Vagina (tissue), 2 donors: ENCODE measurements around the gene SPATS1.

Source experiments
- POLR2A ChIP-seq, 2 donors: fragments of 450-650 bp; IDR thresholded peaks; one replicate each; pipeline ENCODE4 v1.6.1; 2017; ENCODE audit warnings: antibody characterized with exemption in 2 of 2, mild to moderate bottlenecking in 2 of 2, moderate library complexity in 2 of 2
- POLR2AphosphoS5 ChIP-seq, 2 donors: sonication (generic); formaldehyde crosslinking; IDR thresholded peaks; one replicate each; pipeline ENCODE4 v1.9.0; 2017; ENCODE audit warnings: antibody characterized with exemption in 2 of 2, mild to moderate bottlenecking in 2 of 2, low read depth in 1 of 2; ENCODE audit not compliant: insufficient read depth in 1 of 2
- TF ChIP-seq, protein P1 (sequence below), 3 experiments: fragments of 450-650 bp in 2 of 3; fragments of 200-600 bp in 1 of 3; sonication (generic) in 1 of 3; IDR thresholded peaks; one replicate each; pipeline ENCODE4 v1.5.1; 2017 to 2019; ENCODE audit warnings: antibody characterized with exemption in 3 of 3, mild to moderate bottlenecking in 2 of 3, moderate library complexity in 2 of 3

DNA sequence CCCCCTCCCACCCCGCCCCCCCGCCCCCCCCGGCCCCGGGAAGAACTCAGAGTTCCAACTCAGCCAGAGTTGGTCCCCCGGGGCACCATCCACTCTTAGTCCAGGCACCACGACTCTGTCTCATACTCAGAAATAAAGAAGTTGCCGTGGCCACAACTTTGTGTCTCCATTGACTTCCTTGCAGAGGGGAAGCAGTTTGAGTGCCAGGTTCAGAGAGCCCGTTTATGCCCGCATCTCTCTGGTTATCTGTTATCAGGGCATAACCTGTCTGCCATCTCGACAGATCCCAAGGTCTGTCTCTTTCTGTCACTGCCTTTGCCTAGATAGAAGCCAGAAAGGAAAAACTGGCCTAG lies 45.7 kb downstream of the SPATS1 start:
- TF ChIP-seq, protein P1, sequence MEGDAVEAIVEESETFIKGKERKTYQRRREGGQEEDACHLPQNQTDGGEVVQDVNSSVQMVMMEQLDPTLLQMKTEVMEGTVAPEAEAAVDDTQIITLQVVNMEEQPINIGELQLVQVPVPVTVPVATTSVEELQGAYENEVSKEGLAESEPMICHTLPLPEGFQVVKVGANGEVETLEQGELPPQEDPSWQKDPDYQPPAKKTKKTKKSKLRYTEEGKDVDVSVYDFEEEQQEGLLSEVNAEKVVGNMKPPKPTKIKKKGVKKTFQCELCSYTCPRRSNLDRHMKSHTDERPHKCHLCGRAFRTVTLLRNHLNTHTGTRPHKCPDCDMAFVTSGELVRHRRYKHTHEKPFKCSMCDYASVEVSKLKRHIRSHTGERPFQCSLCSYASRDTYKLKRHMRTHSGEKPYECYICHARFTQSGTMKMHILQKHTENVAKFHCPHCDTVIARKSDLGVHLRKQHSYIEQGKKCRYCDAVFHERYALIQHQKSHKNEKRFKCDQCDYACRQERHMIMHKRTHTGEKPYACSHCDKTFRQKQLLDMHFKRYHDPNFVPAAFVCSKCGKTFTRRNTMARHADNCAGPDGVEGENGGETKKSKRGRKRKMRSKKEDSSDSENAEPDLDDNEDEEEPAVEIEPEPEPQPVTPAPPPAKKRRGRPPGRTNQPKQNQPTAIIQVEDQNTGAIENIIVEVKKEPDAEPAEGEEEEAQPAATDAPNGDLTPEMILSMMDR (IDR thresholded peaks at IDR 0.05): no peak
- TF ChIP-seq POLR2A (IDR thresholded peaks at IDR 0.05) (no peak), POLR2AphosphoS5 (IDR thresholded peaks at IDR 0.05; ENCODE audit: insufficient read depth in 1 of 2, low read depth in 1 of 2) (no peak)
